ENCODE data around the gene LGALS3BP.
"Not testable (repeated sequence)": the region's sequence is repeated elsewhere in the genome, so short reads cannot be mapped to it uniquely, and the experiment has no call there.

The LGALS3BP gene

GRCh38 chr17:78959803-78960202 lies 19.9 kb downstream of the LGALS3BP start:
- Histone ChIP-seq H3K36me3 (ENCODE audit: insufficient read depth, low read length) (no peaks in the 10 kb centered on the region), H3K9ac (ENCODE audit: low read depth, low read length) (no peak overlapping the region), H3K4me1 (ENCODE audit: insufficient read depth, low read length) (no peaks in the 10 kb centered on the region; the same call in 1 of the 2 replicates), H3K9me3 (ENCODE audit: control insufficient read depth, insufficient read depth, low read length) (no peaks in the 10 kb centered on the region)

- no peaks in the 10 kb centered on the region; the same call in 1 of the 2 replicates for H3K4me1 ChIP-seq (ENCODE audit: insufficient read depth, low read length)
- H3K9me3 ChIP-seq (ENCODE audit: control insufficient read depth, insufficient read depth, low read length) = no peaks in the 10 kb centered on the region
- no peaks in the 10 kb centered on the region for H3K36me3 ChIP-seq (ENCODE audit: insufficient read depth, low read length)
- H3K9ac ChIP-seq (ENCODE audit: low read depth, low read length) = no peak overlapping the region
These were observed 21.0 kb downstream of the LGALS3BP start for GRCh38 chr17:78958641-78959127.

GRCh38 chr17:78957128-78957527 lies 22.6 kb downstream of the LGALS3BP start:
- no peaks in the 10 kb centered on the region for H3K36me3 ChIP-seq (ENCODE audit: insufficient read depth, low read length)
- H3K4me1 ChIP-seq (ENCODE audit: insufficient read depth, low read length) = no peaks in the 10 kb centered on the region; the same call in 1 of the 2 replicates
- no peaks in the 10 kb centered on the region for H3K9me3 ChIP-seq (ENCODE audit: control insufficient read depth, insufficient read depth, low read length)
- no peak overlapping the region for H3K9ac ChIP-seq (ENCODE audit: low read depth, low read length)

- no peaks in the 10 kb centered on the region for H3K36me3 ChIP-seq (ENCODE audit: insufficient read depth, low read length)
- peaks cover 3% of the 10 kb centered on the region; the same call in 1 of the 2 replicates for H3K9me3 ChIP-seq (ENCODE audit: control insufficient read depth, insufficient read depth, low read length)
- no peaks in the 10 kb centered on the region; the same call in 1 of the 2 replicates for H3K4me1 ChIP-seq (ENCODE audit: insufficient read depth, low read length)
These were observed 23.5 kb downstream of the LGALS3BP start for GRCh38 chr17:78956254-78956653.

GRCh38 chr17:78954684-78955083 lies 25.0 kb downstream of the LGALS3BP start:
- no peaks in the 10 kb centered on the region for H3K36me3 ChIP-seq (ENCODE audit: insufficient read depth, low read length)
- no peak overlapping the region for H3K9ac ChIP-seq (ENCODE audit: low read depth, low read length)
- H3K9me3 ChIP-seq (ENCODE audit: control insufficient read depth, insufficient read depth, low read length) = peaks cover 8% of the 10 kb centered on the region; the same call in 1 of the 2 replicates
- no peaks in the 10 kb centered on the region; the same call in 1 of the 2 replicates for H3K4me1 ChIP-seq (ENCODE audit: insufficient read depth, low read length)

More at GRCh38 chr17:78956254-78956653, 23.5 kb downstream of the LGALS3BP start:
- H3K9ac ChIP-seq (ENCODE audit: low read depth, low read length) = no peak overlapping the region

- Histone ChIP-seq H3K9me3 (ENCODE audit: control insufficient read depth, insufficient read depth, low read length) (peaks cover 8% of the 10 kb centered on the region; the same call in 1 of the 2 replicates), H3K9ac (ENCODE audit: low read depth, low read length) (no peak overlapping the region), H3K36me3 (ENCODE audit: insufficient read depth, low read length) (no peaks in the 10 kb centered on the region), H3K4me1 (ENCODE audit: insufficient read depth, low read length) (no peaks in the 10 kb centered on the region; the same call in 1 of the 2 replicates)
These were observed 26.1 kb downstream of the LGALS3BP start for GRCh38 chr17:78953356-78954350.

GRCh38 chr17:78952706-78953105 lies 27.0 kb downstream of the LGALS3BP start:
- Histone ChIP-seq H3K36me3 (ENCODE audit: insufficient read depth, low read length) (no peaks in the 10 kb centered on the region), H3K9me3 (ENCODE audit: control insufficient read depth, insufficient read depth, low read length) (peaks cover 8% of the 10 kb centered on the region; the same call in 1 of the 2 replicates), H3K9ac (ENCODE audit: low read depth, low read length) (no peak overlapping the region), H3K4me1 (ENCODE audit: insufficient read depth, low read length) (peaks cover 2% of the 10 kb centered on the region; the same call in 1 of the 2 replicates)

GRCh38 chr17:78951967-78952551 lies 27.7 kb downstream of the LGALS3BP start:
- Histone ChIP-seq H3K36me3 (ENCODE audit: insufficient read depth, low read length) (no peaks in the 10 kb centered on the region), H3K9ac (ENCODE audit: low read depth, low read length) (no peak overlapping the region), H3K4me1 (ENCODE audit: insufficient read depth, low read length) (peaks cover 9% of the 10 kb centered on the region; the same call in 1 of the 2 replicates), H3K9me3 (ENCODE audit: control insufficient read depth, insufficient read depth, low read length) (peaks cover 8% of the 10 kb centered on the region; the same call in 1 of the 2 replicates)

- peaks cover 9% of the 10 kb centered on the region; the same call in 1 of the 2 replicates for H3K4me1 ChIP-seq (ENCODE audit: insufficient read depth, low read length)
- peaks cover 8% of the 10 kb centered on the region; the same call in 1 of the 2 replicates for H3K9me3 ChIP-seq (ENCODE audit: control insufficient read depth, insufficient read depth, low read length)
- H3K9ac ChIP-seq (ENCODE audit: low read depth, low read length) = no peak overlapping the region
- no peaks in the 10 kb centered on the region for H3K36me3 ChIP-seq (ENCODE audit: insufficient read depth, low read length)
These were observed 28.9 kb downstream of the LGALS3BP start for GRCh38 chr17:78950870-78951269.

GRCh38 chr17:78947235-78948149 lies 32.2 kb downstream of the LGALS3BP start:
- Histone ChIP-seq H3K9me3 (ENCODE audit: control insufficient read depth, insufficient read depth, low read length) (peaks cover 8% of the 10 kb centered on the region; the same call in 1 of the 2 replicates), H3K9ac (ENCODE audit: low read depth, low read length) (no peak overlapping the region), H3K36me3 (ENCODE audit: insufficient read depth, low read length) (no peaks in the 10 kb centered on the region), H3K4me1 (ENCODE audit: insufficient read depth, low read length) (peaks cover 9% of the 10 kb centered on the region; the same call in 1 of the 2 replicates)

GRCh38 chr17:78946631-78947030 lies 33.1 kb downstream of the LGALS3BP start:
- peaks cover 9% of the 10 kb centered on the region; the same call in 1 of the 2 replicates for H3K4me1 ChIP-seq (ENCODE audit: insufficient read depth, low read length)
- H3K9me3 ChIP-seq (ENCODE audit: control insufficient read depth, insufficient read depth, low read length) = peaks cover 8% of the 10 kb centered on the region; the same call in 1 of the 2 replicates
- no peaks in the 10 kb centered on the region for H3K36me3 ChIP-seq (ENCODE audit: insufficient read depth, low read length)
- no peak overlapping the region for H3K9ac ChIP-seq (ENCODE audit: low read depth, low read length)

- Histone ChIP-seq H3K9ac (ENCODE audit: low read depth, low read length) (no peak overlapping the region), H3K4me1 (ENCODE audit: insufficient read depth, low read length) (peaks cover 9% of the 10 kb centered on the region; the same call in 1 of the 2 replicates), H3K9me3 (ENCODE audit: control insufficient read depth, insufficient read depth, low read length) (peaks cover 4% of the 10 kb centered on the region; the same call in 1 of the 2 replicates), H3K36me3 (ENCODE audit: insufficient read depth, low read length) (no peaks in the 10 kb centered on the region)
These were observed 33.6 kb downstream of the LGALS3BP start for GRCh38 chr17:78946131-78946530.

- H3K9ac ChIP-seq (ENCODE audit: low read depth, low read length); H3K9me3 ChIP-seq (ENCODE audit: control insufficient read depth, insufficient read depth, low read length); H3K36me3 ChIP-seq (ENCODE audit: insufficient read depth, low read length): not testable (repeated sequence)
These were observed 34.3 kb downstream of the LGALS3BP start for GRCh38 chr17:78945455-78945854.

More at GRCh38 chr17:78945455-78945854, 34.3 kb downstream of the LGALS3BP start:
- peaks cover 13% of the 10 kb centered on the region; the same call in 1 of the 2 replicates for H3K4me1 ChIP-seq (ENCODE audit: insufficient read depth, low read length)

All from ES-I3 (cell line).